ENCODE results near the gene ZNF740.

GRCh38 chr12:53160673-53161072 lies 19.8 kb upstream of the ZNF740 start:
- TF ChIP-seq CTCF (IDR thresholded peaks at IDR 0.05; ENCODE audit: control extremely low read depth in 1 of 3, insufficient read depth in 1 of 3, low read depth in 1 of 3, low read length in 3 of 3), result no peak
- TF ChIP-seq POLR2AphosphoS5 (IDR thresholded peaks at IDR 0.05; ENCODE audit: low read depth, low read length), result no peak
- TF ChIP-seq EZH2 (IDR thresholded peaks at IDR 0.05; ENCODE audit: low read depth, low read length, severe bottlenecking), result no peak
- TF ChIP-seq POLR2A (IDR thresholded peaks at IDR 0.05; ENCODE audit: control extremely low read depth in 1 of 2, low read depth in 2 of 2, low read length in 2 of 2), result no peak
- TF ChIP-seq JUND (IDR thresholded peaks at IDR 0.05; ENCODE audit: low read length), result no peak
- TF ChIP-seq GABPA (IDR thresholded peaks at IDR 0.05; ENCODE audit: borderline replicate concordance, insufficient read depth, low read length), result no peak
- no peak for TF ChIP-seq CEBPB (IDR thresholded peaks at IDR 0.05; ENCODE audit: low read depth, low read length)
- no peak for TF ChIP-seq CBX5 (IDR thresholded peaks at IDR 0.05; ENCODE audit: low read depth, low read length)
- no peak for TF ChIP-seq JUN (IDR thresholded peaks at IDR 0.05; ENCODE audit: low read depth, low read length)
- TF ChIP-seq SP1 (IDR thresholded peaks at IDR 0.05; ENCODE audit: low read depth, low read length), result no peak
- TF ChIP-seq EP300 (IDR thresholded peaks at IDR 0.05; ENCODE audit: borderline replicate concordance in 1 of 2, low read depth in 2 of 2, low read length in 2 of 2), result no peak
- TF ChIP-seq EGR1 (IDR thresholded peaks at IDR 0.05; ENCODE audit: borderline replicate concordance, low read depth, low read length), result no peak
- TF ChIP-seq TAF7 (optimal IDR thresholded peaks at IDR 0.05; ENCODE audit: borderline replicate concordance, low read depth, low read length), result no peak
- TF ChIP-seq CREB1 (IDR thresholded peaks at IDR 0.05), result no peak
